SK-N-DZ (cell line): Measurements from ENCODE around the gene CLASRP.

Experiments used
- DNase-seq: peaks from one replicate; pipeline ENCODE4 v3.0.0-alpha.2; 2015; ENCODE audit warnings: low spot score

Gene CLASRP

DNA sequence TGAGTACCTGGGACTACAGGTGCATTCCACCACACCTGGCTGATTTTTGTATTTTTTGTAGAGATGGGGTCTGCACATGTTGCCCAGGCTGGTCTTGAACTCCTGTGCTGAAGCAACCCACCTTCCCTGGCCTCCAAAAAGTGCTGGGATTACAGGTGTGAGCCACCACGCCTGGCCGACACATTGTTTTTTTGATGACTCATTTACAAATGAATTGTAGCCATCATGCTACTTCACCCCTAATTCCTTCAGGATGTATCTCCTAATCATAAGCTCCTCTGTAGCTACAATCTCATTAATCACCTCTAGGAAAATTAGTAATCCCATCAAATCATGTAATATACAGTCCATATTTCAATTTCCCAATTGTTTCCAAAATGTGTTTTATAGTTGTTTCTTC lies 19.7 kb upstream of the CLASRP start:
- no peak for DNase-seq

GRCh38 chr19:45020071-45020470 lies 18.8 kb upstream of the CLASRP start:
- no peak for DNase-seq

DNA sequence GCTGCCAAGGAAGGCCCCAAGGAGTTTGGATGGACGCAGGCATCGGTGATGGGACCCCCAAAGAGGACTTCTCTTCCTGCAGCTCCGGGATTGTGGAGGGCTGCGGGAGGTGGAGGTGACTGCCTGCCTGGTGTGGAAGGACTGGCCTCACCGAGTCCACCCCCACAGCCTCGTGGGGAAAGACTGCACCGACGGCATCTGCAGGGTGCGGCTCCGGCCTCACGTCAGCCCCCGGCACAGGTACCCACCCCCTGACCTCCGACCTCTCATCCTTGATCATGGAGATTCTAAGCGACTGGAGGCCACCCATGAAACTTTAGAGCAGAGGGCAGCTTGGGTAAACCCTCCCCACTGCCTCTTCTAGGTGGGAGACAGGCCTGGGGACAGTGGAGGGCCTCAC lies 16.9 kb upstream of the CLASRP start:
- no peak for DNase-seq

GRCh38 chr19:45023048-45023447 lies 15.8 kb upstream of the CLASRP start:
- DNase-seq = no peak

DNA sequence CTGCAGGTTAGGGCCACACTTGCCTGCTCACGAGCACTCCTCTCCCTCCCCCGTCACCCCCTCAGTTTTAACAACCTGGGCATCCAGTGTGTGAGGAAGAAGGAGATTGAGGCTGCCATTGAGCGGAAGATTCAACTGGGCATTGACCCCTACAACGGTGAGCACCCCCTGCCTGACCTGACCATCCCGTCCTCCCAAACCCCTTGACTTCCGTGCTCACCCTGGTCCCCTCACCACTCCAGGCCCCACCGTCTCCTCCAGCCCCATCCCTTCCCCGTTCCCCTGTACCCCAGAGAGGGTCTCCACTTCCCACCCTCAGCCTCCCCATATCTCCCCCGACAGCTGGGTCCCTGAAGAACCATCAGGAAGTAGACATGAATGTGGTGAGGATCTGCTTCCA lies 13.6 kb upstream of the CLASRP start:
- no peak for DNase-seq

DNA sequence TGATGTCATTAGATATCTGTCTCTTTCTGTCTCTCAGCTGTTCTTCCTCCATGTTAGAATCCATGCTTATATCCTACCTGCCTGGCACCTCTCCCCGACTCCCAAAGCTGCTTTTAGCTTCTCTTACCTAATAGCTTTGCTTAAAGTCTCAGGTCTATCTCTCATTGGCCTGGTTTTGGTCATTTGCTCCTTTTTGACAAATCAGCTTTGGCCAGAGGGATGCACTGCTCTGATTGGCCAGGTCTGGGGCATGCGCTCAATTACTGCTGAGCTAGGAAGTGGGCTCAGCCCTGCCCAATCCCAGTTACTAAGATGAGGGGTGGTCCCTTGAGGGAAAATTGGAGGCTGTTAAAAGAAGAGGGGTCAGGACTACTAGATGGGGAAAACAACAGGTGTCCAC lies 11.5 kb upstream of the CLASRP start:
- DNase-seq = no peak

GRCh38 chr19:45030825-45031224 lies 8.0 kb upstream of the CLASRP start:
- no peak for DNase-seq

DNA sequence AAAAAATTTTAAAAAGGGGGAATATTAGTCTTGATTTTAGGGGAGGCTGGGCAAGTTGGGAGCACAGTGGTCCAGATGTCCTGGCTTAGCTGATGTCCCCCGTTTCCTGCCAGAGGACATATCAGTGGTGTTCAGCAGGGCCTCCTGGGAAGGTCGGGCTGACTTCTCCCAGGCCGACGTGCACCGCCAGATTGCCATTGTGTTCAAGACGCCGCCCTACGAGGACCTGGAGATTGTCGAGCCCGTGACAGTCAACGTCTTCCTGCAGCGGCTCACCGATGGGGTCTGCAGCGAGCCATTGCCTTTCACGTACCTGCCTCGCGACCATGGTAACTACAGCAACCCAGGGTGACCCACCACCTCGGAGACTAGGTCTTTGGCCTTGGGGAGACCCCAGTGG lies 6.4 kb upstream of the CLASRP start:
- DNase-seq = peak; percentile 54

GRCh38 chr19:45035755-45036154 lies 3.1 kb upstream of the CLASRP start:
- DNase-seq = no peak

DNA sequence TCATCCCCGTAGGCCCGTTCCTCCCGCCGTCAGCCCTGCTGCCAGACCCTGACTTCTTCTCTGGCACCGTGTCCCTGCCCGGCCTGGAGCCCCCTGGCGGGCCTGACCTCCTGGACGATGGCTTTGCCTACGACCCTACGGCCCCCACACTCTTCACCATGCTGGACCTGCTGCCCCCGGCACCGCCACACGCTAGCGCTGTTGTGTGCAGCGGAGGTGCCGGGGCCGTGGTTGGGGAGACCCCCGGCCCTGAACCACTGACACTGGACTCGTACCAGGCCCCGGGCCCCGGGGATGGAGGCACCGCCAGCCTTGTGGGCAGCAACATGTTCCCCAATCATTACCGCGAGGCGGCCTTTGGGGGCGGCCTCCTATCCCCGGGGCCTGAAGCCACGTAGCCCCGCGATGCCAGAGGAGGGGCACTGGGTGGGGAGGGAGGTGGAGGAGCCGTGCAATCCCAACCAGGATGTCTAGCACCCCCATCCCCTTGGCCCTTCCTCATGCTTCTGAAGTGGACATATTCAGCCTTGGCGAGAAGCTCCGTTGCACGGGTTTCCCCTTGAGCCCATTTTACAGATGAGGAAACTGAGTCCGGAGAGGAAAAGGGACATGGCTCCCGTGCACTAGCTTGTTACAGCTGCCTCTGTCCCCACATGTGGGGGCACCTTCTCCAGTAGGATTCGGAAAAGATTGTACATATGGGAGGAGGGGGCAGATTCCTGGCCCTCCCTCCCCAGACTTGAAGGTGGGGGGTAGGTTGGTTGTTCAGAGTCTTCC lies 1.3 kb upstream of the CLASRP start:
- no peak for DNase-seq

DNA sequence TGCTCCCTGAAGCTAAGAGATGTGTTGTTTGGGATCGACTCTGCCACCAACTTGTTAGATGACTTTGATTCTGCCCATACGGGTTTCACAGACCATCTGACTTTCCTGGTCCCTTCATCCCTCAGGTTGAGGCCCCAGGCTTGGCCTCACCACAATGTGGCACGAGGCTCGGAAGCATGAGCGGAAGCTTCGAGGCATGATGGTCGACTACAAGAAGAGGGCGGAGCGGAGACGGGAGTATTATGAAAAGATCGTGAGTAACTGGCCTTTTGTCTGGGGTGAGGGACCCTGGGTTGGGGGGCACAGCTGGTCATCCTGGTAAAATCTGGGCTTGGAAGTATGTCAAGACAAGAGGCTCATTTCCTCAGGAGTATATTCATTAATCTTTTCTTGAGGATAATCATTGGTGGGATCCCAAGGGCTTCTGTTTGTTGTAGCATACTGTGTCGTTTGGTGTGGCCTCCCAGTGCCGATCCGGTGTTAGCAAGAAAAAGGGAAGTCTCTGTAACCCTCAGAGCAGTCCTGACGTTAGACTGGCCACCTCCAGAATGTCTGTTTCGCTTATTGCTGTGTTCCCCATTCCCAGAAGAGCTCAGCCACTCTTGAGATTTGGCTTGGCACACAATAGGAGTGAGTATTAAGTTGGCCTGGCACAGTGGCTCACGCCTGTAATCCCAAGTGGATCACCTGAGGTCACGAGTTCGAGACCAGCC lies 1.4 kb downstream of the CLASRP start:
- DNase-seq = no peak

- DNase-seq = no peak
These were observed 2.3 kb downstream of the CLASRP start for GRCh38 chr19:45041125-45041524.

GRCh38 chr19:45045671-45046353 lies 7.0 kb downstream of the CLASRP start:
- DNase-seq = no peak

- no peak for DNase-seq
These were observed 7.5 kb downstream of the CLASRP start for GRCh38 chr19:45046355-45046754.

DNA sequence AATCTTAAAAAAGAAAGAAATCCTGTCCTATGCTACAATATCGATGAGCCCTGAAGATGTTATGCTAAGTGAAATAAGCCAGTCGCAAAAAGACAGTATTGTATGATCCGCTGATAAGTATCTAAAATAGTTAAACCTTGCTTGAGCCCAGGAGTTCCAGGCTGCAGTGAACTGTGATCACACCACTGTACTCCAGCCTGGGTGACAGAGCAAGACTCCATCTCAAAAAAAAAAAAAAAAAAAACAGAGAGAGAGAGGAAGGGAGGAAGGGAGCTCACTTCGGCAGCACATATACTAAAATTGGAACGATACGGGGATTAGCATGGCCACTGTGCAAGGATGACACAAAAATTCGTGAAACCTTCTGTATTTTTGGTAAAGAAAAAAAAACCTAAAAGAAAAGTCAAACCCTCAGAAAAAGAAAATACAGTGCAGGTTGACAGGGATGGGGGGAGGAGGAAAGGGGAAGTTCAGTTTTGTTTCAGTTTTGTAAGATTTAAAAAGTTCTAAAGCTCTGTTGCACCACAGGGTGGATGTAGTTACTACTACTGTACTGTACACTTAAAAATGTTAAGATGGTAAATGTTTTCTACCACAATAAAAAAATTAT lies 8.4 kb downstream of the CLASRP start:
- no peak for DNase-seq

GRCh38 chr19:45049073-45049736 lies 10.4 kb downstream of the CLASRP start:
- no peak for DNase-seq

- no peak for DNase-seq
These were observed 11.2 kb downstream of the CLASRP start for GRCh38 chr19:45050036-45050435.

DNA sequence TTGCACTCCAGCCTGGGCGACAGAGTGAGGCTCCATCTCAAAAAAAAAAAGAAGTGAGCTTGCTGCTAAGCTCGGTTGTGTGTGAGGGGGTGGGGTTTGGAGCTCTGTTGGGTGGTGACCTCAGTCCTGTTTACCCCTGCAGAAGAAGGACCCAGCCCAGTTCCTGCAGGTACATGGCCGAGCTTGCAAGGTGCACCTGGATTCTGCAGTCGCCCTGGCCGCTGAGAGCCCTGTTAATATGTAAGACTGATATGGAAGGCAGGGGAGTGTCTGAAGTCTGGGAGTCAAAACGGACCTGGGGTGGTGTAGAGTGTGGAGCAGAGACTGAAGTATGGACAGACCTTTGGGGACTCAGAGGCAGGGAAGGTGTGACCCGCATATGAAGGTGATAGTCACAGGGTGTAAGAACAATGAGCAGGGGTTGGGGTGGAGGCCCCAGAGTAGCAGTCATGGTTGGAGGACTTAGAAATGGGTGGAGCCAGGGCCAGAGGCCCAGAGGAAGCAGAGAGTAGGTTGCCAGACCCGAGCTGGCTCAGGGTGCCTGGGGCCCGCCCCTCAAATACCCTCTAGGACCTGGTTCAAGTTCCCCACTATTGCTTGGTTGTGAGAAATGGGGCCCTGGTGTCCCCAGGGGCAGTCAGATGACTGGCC lies 13.2 kb downstream of the CLASRP start:
- DNase-seq = no peak

DNA sequence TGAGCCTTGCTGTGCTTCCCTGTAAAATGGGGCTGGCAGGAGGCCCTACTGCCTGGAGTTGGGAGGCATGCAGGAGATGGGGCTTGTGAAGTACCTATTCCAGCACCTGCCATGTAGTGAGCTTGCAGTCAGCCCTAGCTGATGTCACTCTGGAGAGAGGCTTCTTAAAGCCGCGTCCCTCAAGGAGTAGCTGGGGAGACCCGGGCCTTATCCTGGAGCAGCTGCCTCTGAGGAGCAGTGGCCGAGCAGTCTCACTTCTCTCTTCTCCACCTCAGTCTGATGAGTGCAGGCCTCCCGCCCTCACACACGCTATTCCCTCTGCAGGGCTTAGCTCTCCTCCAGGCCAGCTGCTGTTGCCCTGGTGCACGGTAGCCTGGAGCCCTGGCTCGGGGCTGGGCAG lies 18.0 kb downstream of the CLASRP start:
- DNase-seq = no peak

DNA sequence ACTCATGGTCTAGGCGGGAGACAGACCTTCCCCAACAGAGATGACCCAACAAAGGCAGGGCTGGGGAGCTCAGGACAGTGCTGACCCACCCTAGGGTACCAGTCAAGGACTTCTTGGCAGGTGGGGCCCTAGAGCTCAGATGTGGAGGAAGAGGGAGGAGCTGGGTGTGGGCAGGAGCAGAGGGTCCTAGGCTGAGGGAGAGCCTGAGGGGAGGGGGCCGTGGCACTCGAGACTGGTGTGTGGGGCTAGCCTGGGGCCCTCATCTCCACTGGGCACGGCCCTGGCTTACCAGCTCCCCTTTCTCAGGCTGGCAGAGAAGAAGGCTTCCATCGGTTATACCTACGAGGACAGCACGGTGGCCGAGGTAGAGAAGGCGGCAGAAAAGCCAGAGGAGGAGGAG lies 18.6 kb downstream of the CLASRP start:
- no peak for DNase-seq

- DNase-seq = no peak
These were observed 19.8 kb downstream of the CLASRP start for GRCh38 chr19:45058622-45059159.
